IPS-18c (cell line): ENCODE measurements around the gene KRTAP5-6.
"Not testable (repeated sequence)": the region's sequence is repeated elsewhere in the genome, so short reads cannot be mapped to it uniquely, and the experiment has no call there.

Experiments
- H3K4me3 ChIP-seq: 2 replicates; pipeline ENCODE4 v1.7.0; 2013; ENCODE audit warnings: low read depth, mild to moderate bottlenecking, low read length, moderate library complexity; ENCODE audit not compliant: insufficient read depth
- H3K9me3 ChIP-seq: one replicate; pipeline ENCODE4 v1.6.1; 2013; ENCODE audit warnings: mild to moderate bottlenecking, low read length, moderate library complexity; ENCODE audit not compliant: control insufficient read depth, insufficient read depth

KRTAP5-6 gene

GRCh38 chr11:1674173-1675131, 22.5 kb upstream of the KRTAP5-6 start:
- H3K9me3 ChIP-seq, result no peaks in the 10 kb centered on the region
- H3K4me3 ChIP-seq, result no peak overlapping the region

DNA sequence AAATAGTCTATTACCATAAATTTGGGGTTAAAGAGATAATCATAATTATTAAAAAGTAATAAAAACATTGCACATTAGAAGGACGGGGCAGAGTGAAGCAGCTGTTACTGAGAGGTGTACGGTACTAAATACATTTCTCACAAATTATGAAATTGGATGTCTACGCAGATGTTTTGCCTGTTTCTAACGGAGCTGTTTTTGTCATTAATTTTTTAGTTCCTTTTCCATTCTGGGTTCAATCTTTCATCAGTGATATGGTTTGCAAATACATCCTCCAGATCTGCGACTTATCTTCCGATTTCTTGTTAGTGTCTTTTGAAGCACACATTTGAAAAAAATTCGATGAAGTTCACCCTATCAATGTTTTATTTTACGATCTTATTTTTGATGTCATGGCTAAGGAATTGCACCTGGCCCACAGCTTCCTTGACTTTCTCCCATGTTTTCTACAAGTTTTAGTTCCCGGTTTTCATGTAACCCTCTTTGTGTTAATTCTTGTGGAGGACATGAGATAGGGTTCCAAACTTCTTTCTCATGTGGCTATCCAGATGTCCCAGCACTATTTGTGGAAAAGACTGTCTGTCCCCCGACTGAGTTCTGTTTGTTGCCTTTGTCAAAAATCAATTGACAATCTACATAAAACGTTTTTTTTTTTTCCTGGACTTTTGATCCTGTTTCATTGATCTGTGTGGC, 21.3 kb upstream of the KRTAP5-6 start:
- Histone ChIP-seq H3K4me3 (no peak overlapping the region), H3K9me3 (no peaks in the 10 kb centered on the region)

DNA sequence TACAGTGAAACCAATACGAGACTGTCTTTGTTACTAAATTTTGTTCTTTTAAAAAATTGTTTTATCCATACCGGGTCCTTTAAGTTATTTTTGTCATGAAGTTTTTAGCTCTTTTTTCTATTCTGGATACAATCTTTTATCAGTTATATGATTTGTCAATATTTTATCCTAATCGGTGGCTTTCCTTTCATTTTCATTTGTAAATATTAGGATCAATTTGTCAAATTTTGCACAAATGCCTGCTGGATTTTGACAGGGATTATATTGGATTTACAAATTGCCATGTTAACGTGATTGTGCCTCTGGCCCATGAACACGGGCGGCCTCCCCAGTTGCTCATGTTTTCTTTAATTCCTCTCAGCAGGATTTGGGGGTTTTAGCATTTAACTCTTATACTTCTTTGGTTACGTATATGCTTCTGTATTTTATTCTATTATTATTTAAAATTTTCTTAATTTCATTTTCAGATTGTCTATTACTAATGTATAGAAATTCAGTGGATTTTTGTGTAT, 20.7 kb upstream of the KRTAP5-6 start:
- Histone ChIP-seq H3K4me3 (no peak overlapping the region), H3K9me3 (no peaks in the 10 kb centered on the region)

DNA sequence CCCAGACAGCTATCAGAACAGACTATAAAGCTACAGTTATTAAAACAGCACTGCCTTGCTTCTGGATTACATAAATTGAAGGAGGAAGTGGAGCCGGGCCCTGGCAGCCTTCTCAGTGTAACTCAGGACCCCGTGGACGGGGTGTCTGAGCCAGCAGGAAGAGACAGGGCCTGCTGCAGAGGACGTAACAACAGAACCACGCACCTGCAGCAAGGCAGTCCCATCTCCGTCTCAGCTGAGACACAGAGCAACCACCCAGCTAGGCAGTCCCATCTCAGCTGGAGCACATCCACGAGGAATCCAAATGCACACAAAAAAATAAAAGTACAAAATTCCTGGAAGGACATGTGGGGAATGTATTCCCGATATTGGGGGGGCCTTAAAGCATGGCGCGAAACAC, 17.1 kb upstream of the KRTAP5-6 start:
- H3K4me3 ChIP-seq, result no peak overlapping the region
- H3K9me3 ChIP-seq, result no peaks in the 10 kb centered on the region

- H3K9me3 ChIP-seq, result no peaks in the 10 kb centered on the region
- no peak overlapping the region for H3K4me3 ChIP-seq
Measured at GRCh38 chr11:1682225-1682905, 14.6 kb upstream of the KRTAP5-6 start.

GRCh38 chr11:1683216-1683615, 13.8 kb upstream of the KRTAP5-6 start:
- H3K4me3 ChIP-seq, H3K9me3 ChIP-seq: not testable (repeated sequence)

DNA sequence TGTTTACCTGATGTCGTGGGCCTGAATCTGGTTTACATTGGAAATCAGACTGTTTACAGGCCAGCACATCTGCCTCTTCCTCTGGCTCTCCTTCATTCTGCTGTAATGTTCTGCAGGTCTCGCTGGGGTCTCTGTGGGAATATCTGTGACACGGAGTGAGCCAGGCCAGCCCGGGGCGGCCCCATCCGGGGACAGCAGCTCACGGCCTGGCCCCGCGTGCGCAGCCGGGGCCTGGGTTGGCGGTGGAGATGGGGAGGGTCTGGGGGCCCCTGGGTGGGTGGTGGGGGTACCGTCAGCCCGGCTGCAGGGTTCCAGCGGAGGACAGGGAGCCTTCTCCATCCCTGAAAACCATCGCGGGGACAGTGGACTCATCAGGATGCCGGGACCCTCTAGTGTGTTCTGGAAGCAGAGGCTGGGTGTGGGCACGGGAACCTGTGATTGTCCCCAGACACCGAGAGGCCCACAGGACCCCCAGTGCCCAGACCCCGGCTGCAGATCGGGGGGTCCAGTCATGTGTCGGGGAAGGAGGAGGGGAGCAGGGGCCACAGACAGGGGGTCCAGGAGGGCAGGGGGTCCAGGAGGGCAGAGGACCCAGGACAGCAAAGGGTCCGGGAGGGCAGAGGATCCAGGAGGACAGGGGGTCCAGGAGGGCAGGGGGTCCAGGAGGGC, 13.0 kb upstream of the KRTAP5-6 start:
- H3K9me3 ChIP-seq, H3K4me3 ChIP-seq: not testable (repeated sequence)

- H3K9me3 ChIP-seq, result not testable (repeated sequence)
Measured at GRCh38 chr11:1684886-1685874, 11.8 kb upstream of the KRTAP5-6 start.

DNA sequence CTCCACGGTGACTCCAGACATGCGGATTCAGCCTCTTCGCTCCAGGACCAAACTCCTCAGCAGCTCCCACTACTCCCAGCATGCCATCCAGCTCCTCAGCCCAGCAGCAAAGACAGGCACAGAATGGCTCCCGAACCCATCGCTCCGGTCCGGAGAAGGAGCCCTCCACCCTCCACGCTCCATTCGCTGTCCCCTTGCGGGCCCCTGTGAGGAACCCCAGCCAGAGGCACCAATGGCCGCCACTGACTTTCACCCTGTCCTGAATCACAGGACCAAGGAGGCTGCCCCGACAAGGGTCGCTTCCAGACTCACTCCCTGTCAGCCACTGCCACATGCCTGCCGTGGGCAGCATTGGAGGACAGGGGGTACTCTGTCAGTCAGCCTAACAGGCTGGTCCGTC, 10.8 kb upstream of the KRTAP5-6 start:
- not testable (repeated sequence) for H3K4me3 ChIP-seq, H3K9me3 ChIP-seq

More at GRCh38 chr11:1684886-1685874, 11.8 kb upstream of the KRTAP5-6 start:
- not testable (repeated sequence) for H3K4me3 ChIP-seq

DNA sequence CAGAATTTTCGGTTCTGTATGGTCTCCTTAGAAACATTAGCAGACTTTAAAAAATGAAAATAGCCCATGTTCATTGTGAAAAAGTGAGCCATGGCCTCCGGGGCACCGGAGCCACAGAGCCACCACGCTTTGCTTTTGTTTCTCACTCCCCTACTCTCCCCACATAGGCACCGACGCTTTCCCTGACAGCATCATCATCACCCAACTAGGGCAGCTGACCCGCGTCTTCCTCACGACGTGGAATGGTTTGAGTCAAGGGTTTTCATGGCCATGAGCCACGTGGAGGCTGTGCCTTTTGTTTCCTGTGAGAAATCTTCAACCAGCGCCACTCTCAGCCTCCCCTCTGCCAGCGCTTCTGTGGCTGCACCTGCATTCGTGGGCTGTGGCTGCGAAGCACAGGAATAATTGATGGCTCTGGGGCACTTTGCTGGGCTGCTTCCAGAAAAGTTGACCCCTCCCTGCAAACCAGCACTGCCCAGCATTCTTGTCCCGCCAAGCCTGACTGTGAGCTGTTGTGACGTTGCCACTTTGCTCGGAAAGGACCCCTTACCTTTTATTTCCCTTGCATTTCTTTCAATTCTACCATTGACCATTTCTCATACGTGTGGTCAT, 8.6 kb upstream of the KRTAP5-6 start:
- H3K9me3 ChIP-seq, H3K4me3 ChIP-seq: not testable (repeated sequence)

- not testable (repeated sequence) for H3K4me3 ChIP-seq, H3K9me3 ChIP-seq
Measured at GRCh38 chr11:1689250-1690166, 7.5 kb upstream of the KRTAP5-6 start.

DNA sequence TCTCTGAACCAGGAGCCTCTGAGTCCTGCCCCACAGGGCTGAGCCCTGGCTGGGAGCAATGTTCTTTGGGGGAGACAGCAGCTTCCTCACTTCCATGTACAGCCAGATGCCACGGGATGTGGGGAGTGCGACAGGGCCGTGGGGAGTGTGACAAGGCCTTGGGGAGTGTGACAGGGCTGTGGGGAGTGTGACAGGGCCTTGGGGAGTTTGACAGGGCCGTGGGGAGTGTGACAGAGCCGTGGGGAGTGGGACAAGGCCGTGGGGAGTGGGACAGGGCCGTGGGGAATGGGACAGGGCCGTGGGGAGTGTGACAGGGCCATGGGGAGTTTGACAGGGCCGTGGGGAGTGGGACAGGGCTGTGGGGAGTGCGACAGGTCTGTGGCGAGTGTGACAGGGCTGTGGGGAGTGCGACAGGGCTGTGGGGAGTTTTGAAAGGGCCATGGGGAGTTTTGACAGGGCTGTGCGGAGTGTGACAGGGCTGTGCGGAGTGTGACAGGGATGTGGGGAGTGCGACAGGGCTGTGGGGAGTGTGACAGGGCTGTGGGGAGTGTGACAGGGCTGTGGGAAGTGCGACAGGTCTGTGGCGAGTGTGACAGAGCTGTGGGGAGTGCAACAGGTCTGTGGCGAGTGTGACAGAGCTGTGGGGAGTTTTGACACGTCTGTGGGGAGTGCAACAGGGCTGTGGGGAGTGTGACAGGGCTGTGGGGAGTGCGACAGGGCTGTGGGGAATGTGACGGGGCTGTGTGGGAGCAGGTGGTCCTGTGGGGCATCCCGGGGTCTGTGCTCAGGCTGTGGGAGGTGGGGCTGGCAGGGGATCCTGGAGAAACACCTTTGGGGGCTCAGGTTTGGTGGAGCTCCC, 6.6 kb upstream of the KRTAP5-6 start:
- no peak overlapping the region for H3K4me3 ChIP-seq
- H3K9me3 ChIP-seq, result no peaks in the 10 kb centered on the region

DNA sequence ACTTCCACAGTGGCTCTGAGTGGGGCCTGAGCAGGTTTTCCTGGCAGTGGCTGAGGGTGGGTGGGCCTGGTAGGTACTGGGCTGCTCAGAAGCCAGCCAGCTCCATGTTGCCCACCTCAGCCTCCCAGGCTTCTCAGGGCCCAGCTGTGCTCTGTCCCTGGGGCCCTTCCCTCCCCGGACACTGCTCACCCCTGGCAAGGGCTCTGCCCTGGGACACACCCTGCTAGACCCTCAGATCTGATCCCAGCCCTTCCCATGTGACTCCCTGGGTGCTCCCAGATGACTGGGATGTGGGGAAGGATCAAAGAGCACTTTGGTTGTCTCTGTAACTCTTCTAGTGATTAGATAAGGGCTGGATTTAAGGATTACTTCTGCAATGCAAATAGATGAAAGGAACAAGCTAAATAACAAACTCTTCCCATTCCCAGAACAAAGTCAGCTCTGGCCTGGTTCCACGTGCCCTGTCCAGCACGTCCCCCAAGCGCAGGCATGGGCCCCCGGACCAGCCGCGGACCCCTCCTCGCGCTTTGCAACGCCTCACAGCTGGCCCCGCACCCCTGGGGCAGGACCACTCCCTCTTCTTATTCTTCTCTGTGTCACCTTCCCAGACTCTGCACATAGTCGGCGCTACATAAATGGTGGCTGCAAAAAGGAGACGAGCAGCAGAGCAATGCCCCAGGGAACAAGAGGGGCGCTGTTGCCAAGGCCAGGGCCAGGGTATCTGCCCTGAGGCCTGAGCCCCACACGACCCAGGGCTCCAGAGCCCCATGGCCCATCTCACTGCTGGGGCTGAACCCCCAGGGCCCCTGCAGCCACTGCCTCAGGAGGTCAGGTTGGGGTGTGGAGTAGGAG, 5.7 kb upstream of the KRTAP5-6 start:
- H3K9me3 ChIP-seq, result no peaks in the 10 kb centered on the region
- H3K4me3 ChIP-seq, result no peak overlapping the region
